8988T (cell line): ENCODE data around the gene ZFP36L2.

Experiments used
- DNase-seq: peaks from one replicate; pipeline ENCODE4 v3.0.0; 2011

The ZFP36L2 gene

GRCh38 chr2:43226558-43226954, at the start of gene ZFP36L2:
Gene ZFP36L2 (minus strand): TSS chr2:43226606. CDS start chr2:43226315, 291 bp downstream.
- DNase-seq = peak; percentile 97

GRCh38 chr2:43274721-43275120, 48.3 kb upstream of the ZFP36L2 start:
- DNase-seq = no peak

- no peak for DNase-seq
Measured at GRCh38 chr2:43274055-43274454, 47.6 kb upstream of the ZFP36L2 start.

- no peak for DNase-seq
Measured at GRCh38 chr2:43273529-43273928, 47.1 kb upstream of the ZFP36L2 start.

- DNase-seq = no peak
Measured at GRCh38 chr2:43270930-43271615, 44.7 kb upstream of the ZFP36L2 start.

GRCh38 chr2:43270461-43270860, 44.1 kb upstream of the ZFP36L2 start:
- DNase-seq = no peak

- DNase-seq = no peak
Measured at GRCh38 chr2:43269706-43270105, 43.3 kb upstream of the ZFP36L2 start.

GRCh38 chr2:43269074-43269572, 42.7 kb upstream of the ZFP36L2 start:
- no peak for DNase-seq

- DNase-seq = no peak
Measured at GRCh38 chr2:43268066-43268953, 41.9 kb upstream of the ZFP36L2 start.

GRCh38 chr2:43267381-43267780, 41.0 kb upstream of the ZFP36L2 start:
- no peak for DNase-seq

GRCh38 chr2:43266711-43267111, 40.3 kb upstream of the ZFP36L2 start:
- no peak for DNase-seq

- no peak for DNase-seq
Measured at GRCh38 chr2:43265421-43265820, 39.0 kb upstream of the ZFP36L2 start.

GRCh38 chr2:43265001-43265400, 38.6 kb upstream of the ZFP36L2 start:
- DNase-seq = no peak

GRCh38 chr2:43262951-43263350, 36.5 kb upstream of the ZFP36L2 start:
- no peak for DNase-seq

- no peak for DNase-seq
Measured at GRCh38 chr2:43262239-43262638, 35.8 kb upstream of the ZFP36L2 start.

GRCh38 chr2:43259512-43259911, 33.1 kb upstream of the ZFP36L2 start:
- no peak for DNase-seq

- DNase-seq = no peak
Measured at GRCh38 chr2:43258547-43259156, 32.2 kb upstream of the ZFP36L2 start.

GRCh38 chr2:43255296-43255910, 29.0 kb upstream of the ZFP36L2 start:
- DNase-seq = no peak

- DNase-seq = no peak
Measured at GRCh38 chr2:43254331-43254730, 27.9 kb upstream of the ZFP36L2 start.

- no peak for DNase-seq
Measured at GRCh38 chr2:43251171-43251731, 24.8 kb upstream of the ZFP36L2 start.

- no peak for DNase-seq
Measured at GRCh38 chr2:43250015-43250414, 23.6 kb upstream of the ZFP36L2 start.

- DNase-seq = no peak
Measured at GRCh38 chr2:43248621-43249020, 22.2 kb upstream of the ZFP36L2 start.

GRCh38 chr2:43246641-43247040, 20.2 kb upstream of the ZFP36L2 start:
- no peak for DNase-seq
